Sigmoid colon (tissue), 4 donors: ENCODE data around the gene LPIN2.

ENCODE experiments used
- EP300 ChIP-seq, 4 donors: sonication (generic); formaldehyde crosslinking; IDR thresholded peaks; one replicate each; pipeline ENCODE4 v1.6.1; 2017; ENCODE audit warnings: antibody characterized with exemption in 4 of 4
- POLR2AphosphoS5 ChIP-seq, 4 donors: sonication (generic); formaldehyde crosslinking; IDR thresholded peaks; one replicate each; pipeline ENCODE4 v1.6.1; 2017; ENCODE audit warnings: antibody characterized with exemption in 4 of 4
- TF ChIP-seq, protein P1 (sequence below), 4 experiments: fragments of 450-650 bp in 3 of 4; fragments of 200-600 bp in 1 of 4; IDR thresholded peaks; one replicate each; pipeline ENCODE4 v1.5.1; 2016 to 2019; ENCODE audit warnings: antibody characterized with exemption in 4 of 4, mild to moderate bottlenecking in 3 of 4, moderate library complexity in 2 of 4

DNA sequence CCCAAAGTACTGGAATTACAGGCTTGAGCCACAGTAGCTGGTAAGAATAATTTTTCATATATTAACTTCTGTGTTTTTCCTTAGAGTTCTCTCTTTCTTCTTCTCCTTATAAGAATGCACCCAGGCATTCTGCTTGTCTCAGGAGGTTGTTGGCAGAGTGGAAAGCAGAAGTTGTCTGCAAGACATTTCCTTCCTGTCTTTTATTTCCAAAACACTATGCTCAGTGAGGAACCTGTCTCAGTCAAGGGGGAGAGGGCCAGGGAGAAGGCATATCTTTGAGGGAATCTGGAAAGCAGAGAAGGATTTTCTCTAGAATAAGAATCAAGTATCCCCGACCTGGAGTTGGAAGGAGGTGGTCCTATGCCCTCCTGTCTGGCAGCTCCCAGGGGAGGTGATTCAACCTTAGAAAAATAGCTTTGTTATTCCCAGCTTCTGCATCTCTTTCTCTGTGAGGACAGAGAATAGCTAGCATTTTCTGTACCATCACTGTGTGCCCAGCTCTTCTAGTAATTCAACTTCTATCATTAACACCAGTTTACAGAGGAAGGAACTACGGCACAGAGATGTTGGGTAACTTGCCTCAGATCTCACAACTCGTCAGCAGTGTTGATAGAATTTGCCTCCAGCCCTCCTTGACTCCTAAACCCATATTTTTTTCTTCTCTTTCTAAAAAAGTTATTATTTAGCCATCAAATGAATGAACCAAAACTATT is 3.8 kb upstream of the LPIN2 start:
- TF ChIP-seq POLR2AphosphoS5 (IDR thresholded peaks at IDR 0.05) (no peak), EP300 (IDR thresholded peaks at IDR 0.05) (no peak)
- TF ChIP-seq, protein P1, sequence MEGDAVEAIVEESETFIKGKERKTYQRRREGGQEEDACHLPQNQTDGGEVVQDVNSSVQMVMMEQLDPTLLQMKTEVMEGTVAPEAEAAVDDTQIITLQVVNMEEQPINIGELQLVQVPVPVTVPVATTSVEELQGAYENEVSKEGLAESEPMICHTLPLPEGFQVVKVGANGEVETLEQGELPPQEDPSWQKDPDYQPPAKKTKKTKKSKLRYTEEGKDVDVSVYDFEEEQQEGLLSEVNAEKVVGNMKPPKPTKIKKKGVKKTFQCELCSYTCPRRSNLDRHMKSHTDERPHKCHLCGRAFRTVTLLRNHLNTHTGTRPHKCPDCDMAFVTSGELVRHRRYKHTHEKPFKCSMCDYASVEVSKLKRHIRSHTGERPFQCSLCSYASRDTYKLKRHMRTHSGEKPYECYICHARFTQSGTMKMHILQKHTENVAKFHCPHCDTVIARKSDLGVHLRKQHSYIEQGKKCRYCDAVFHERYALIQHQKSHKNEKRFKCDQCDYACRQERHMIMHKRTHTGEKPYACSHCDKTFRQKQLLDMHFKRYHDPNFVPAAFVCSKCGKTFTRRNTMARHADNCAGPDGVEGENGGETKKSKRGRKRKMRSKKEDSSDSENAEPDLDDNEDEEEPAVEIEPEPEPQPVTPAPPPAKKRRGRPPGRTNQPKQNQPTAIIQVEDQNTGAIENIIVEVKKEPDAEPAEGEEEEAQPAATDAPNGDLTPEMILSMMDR (IDR thresholded peaks at IDR 0.05) = no peak
